Mucosa of gallbladder (tissue), 1 donor: ENCODE measurements around the gene NHERF1. TPM values are rescaled to one million over a fixed set of nuclear protein-coding genes. Genes with fewer than 3 reads are reported as not detected.

Experiments
- DNase-seq: peaks from one replicate; pipeline ENCODE4 v3.0.0-alpha.2; 2020; ENCODE audit warnings: low spot score
- total RNA-seq: library from RNA; stranded (reverse); gene quantifications from one replicate; pipeline ENCODE4 v1.2.1, GENCODE V29; 2021
- donor health status: DM: no; HTN: no; CAD: no.

The NHERF1 gene
- total RNA-seq, result 568 TPM

- DNase-seq, result peak; percentile 95
Measured at GRCh38 chr17:74748529-74749278, at the start of gene NHERF1. TSS of gene NHERF1 (plus strand) at chr17:74748628. CDS start at chr17:74748847, 219 bp downstream.

- no peak for DNase-seq
Measured at GRCh38 chr17:74699236-74699635, 49.2 kb upstream of the NHERF1 start.

DNA sequence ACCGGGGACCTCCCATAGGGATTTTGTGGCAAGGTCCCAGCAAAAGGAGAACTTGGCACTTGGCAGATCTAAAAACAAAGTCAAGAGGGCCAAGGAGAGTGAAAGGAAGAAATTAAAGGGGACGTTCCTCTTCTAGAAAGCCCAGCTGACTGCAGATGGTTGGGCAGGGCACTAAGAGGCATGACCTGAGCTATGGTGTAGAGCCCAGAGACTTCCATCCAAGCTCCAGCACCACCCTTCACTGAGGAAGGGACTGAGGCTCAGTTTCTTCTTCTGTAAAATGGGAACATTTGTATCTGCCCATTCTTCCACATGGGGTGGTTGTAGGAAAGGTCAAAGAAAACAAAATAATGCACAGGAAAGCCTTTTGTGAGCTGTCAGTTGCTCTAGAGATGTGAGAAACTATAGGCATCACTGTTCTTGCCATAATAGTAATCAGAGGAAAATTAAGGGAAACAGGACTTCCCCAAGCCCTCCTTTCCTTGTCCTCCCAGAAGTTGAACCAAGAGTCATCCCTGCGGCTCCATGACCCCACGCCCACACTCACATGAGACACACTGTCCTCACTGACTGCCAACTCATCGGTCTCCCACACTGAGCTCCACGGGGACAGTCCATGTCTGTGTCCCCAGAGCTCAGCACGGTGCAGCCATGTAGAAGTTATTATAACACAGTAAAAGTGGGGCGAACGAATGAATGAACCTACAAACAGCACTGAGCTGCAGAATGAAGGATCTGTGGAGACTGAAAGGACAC is 46.1 kb upstream of the NHERF1 start:
- DNase-seq, result no peak

DNA sequence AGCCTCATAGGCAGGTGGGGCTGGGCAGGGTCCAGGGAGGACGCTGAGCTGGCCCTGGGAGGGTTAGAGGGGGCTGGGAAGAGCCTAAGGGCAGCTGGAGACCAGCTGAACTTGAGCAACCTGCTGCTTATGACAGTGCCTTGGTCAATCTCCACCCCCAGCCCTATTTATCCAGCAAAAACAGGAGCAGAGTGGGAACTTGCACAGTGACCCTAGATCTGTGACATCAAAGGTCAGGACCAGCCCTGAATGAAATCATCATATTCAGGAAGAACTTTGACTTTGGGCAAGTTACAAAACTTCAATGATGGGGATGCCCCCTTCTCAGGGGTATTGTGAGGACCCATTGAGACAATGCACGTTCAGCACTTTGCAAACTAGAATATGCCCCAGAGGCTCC is 45.1 kb upstream of the NHERF1 start:
- DNase-seq, result no peak

DNA sequence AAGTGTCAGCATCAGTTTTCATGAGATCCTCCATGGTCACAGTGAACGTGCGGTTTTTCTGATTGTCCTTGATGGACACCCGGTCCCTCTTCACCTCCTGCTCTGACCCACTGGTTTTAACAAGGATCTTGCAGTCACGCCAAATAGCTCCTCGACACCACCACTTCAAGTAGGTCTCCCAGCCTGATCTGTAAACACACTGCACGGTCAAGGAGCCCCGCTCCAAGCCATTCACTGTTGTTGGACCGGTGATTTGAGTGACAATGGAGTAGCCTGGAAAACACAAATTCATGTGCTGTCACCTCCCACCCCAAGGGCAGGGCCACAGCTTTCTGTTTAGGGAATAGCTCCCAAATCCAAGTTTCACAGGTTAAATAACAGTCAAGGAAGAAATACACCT is 43.9 kb upstream of the NHERF1 start:
- no peak for DNase-seq

DNA sequence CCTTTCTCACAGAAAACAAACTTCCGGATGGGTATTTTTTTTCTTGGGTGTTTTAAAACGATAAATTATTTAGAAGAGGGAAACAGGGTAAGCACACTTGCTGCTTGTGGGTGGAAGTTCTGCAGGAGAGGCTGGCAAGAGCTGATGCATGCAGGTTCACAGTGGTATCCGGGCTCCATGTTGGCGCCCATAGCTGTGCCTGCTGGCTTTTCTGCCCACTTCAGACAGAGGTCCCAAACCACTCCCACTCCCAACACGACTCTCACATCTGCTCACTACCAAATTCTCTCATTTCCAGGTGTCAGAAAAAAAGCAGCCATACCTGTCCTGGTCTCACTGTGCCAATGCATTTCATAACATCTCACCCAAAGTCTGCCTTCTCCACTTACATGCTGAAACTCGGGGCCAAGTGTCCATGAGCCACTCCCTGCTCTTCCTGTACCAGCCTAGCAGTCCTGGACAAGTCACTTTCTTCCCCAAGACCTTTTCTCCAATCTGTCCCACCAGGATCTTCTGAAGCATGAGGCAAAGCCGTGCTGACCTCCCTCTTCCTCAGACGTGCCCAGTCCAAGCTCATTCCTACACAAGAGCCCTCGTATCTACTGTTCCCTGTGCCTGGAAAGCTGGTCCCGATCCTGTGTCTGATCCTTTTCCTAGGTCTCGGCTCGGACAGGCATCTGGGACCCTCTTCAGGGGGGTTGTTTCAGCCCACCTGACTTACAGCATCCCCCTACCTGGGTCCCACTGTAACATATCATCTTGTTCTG is 37.2 kb upstream of the NHERF1 start:
- no peak for DNase-seq

- no peak for DNase-seq
Measured at GRCh38 chr17:74712301-74712700, 36.1 kb upstream of the NHERF1 start.

GRCh38 chr17:74712756-74713155 is 35.7 kb upstream of the NHERF1 start, which contains the start of gene CD300LF:
TSS of gene CD300LF (minus strand) at chr17:74712923. CDS start at chr17:74712866, 57 bp downstream.
- DNase-seq, result peak; percentile 34

GRCh38 chr17:74713171-74713755 is 35.2 kb upstream of the NHERF1 start:
- DNase-seq, result no peak

DNA sequence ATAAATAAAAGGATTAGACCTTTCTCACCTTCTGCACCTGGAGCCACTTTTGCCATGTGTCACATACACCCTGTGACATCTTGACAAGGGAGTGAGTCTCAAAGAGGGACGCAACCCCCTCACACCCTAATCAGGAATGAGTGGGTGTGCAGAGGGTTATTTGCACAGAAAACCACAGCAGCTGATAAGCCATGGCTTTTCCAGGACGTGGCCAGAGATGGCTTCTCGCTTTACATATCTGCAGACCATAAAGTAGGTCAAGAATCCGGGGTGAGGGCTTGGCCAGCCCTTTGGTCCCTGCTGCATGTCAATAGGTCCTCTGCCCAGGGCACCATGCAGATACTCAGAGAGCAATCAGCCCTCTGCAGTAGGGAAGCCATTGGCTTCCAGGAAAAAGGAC is 33.3 kb upstream of the NHERF1 start:
- peak; percentile 67 for DNase-seq

DNA sequence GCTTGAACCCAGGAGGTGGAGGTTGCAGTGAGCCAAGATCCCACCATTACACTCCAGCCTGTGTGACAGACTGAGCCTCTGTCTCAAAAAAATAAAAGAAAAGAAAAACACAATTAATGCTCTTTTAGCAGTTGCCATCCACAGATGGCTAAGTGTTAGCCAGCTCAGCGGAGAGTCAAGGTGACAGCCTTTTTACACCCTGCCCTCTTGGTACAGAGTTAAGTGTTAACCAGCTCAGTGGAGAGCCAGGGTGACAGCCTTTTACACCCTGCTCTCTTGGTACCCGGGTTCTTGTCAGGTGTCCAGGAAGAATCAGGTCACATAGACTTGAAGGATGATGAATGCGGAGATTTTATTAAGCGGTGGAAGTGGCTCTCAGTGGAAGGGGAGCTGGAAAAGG is 27.9 kb upstream of the NHERF1 start:
- no peak for DNase-seq

DNA sequence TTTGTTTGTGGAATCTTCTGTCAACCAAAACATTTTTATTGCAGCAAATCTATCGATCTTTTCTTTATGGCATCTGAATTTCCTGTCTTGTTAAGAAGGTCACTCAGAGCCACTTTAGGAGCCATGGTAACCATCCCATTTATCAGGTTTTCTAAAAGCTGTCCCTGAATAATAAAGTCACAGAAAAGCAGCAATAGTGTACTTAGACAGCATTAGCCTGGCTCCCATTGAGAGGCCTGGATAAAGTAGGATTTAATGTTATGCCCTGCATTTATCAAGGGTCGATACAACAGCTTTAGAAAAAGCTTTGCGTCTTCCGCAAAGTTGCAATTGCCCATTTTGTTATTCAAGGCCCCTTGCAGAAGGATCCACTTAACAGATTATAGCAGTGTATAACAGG is 25.6 kb upstream of the NHERF1 start:
- DNase-seq, result no peak

- DNase-seq, result no peak
Measured at GRCh38 chr17:74723891-74724290, 24.5 kb upstream of the NHERF1 start.

DNA sequence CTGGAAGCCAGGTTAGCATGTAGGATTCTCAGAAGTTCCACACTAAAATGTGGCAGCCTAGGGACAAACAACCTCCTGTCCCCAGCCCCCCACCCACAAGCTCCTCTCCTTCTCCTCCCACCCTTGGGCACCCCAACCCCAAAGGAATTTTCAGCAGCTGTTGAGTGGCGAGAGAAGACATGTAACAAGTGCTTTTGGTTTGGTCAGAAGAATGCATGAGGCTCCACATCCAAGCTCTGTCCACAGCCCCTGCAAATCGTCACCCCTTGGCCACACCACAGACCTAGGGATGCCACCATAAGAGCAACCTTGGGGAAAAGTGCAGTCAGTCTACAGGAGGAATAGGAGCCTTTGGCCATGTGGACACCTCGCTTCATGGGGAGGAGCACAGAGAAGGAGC is 23.3 kb upstream of the NHERF1 start:
- DNase-seq, result no peak

DNA sequence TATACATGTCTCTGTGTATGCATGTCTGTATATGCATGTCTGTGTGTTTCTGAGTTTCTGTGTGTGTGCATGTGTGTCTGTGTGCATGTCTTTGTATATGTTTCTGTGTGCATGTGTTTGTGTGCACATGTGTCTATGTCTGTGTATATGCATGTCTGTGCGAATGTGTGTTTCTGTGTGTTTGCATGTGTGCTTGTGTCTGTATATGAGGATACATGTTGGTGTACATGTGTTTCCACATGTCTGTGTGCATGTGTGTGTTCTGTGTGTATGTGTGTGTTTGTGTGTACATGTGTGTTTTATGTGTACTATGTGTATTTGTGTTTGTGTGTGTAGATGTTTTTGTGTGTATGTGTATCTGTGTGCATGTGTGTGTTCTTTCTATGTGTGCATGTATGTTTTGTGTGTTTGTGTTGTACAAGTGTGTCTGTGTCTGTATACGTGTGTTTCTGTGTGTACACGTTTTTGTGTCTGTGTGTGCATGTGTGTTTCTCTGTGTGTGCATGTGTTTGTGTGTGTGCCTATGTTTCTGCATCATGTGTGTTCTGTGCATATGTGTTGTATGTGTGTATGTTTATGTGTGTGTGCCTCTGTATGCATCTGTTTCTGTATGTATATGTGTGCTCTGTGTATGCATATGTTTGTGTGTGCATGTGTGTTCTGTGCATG is 20.3 kb upstream of the NHERF1 start:
- no peak for DNase-seq

- no peak for DNase-seq
Measured at GRCh38 chr17:74728702-74729075, 19.7 kb upstream of the NHERF1 start.

DNA sequence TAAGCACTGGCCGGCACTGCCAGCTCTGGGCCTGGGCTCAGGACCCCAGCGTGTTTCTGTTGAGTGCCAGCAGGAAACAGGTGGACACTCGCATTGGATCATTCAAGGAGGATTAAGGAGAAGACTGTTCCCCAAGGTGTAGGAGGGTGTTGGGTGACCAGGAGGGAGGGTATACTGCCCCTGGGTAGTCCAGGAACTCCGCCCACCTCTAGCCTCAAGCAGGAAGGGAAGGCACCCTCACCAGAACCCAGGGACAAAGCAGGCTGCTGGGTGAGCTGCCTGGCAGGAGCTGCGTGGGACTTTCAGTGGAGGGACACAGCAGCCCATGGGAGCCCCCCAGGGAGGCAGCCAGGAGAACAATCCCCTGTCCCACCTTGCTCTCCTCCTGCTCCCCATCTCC is 19.1 kb upstream of the NHERF1 start:
- no peak for DNase-seq

DNA sequence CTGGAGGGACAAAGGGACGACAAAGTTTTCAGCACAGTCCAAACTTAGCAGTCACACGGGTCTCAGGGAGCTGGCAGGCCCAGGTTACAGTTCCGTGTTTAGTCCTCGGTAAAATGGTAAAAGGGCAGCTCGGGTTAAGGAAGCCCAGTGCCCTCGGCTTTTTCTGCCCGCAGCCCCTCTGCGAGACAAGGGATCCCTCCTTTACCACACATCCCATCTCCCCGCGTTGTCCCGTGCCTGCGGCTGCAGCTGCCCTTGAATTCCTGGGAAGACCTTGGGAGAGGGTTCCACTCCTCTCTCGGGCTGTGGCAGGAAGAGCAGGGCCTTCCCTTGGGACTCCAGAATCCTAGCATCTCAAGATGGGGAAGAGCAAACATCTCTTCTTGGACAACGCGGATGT is 18.6 kb upstream of the NHERF1 start:
- DNase-seq, result no peak

GRCh38 chr17:74730491-74731346 is 17.7 kb upstream of the NHERF1 start:
- DNase-seq, result no peak

GRCh38 chr17:74731347-74731605 is 17.2 kb upstream of the NHERF1 start:
- DNase-seq, result no peak
